HG03565 (cell line): ENCODE measurements around the gene ERBB3.
"Not testable (repeated sequence)": the region's sequence is repeated elsewhere in the genome, so short reads cannot be mapped to it uniquely, and the experiment has no call there.

Experiments used
- ATAC-seq: cut with Tn5 transposase; IDR thresholded peaks from one replicate; pipeline ENCODE4 v1.9.1; 2021; ENCODE audit warnings: mild to moderate bottlenecking, moderate library complexity; ENCODE audit not compliant: unreplicated experiment

Gene ERBB3

GRCh38 chr12:56110571-56110970, 30.6 kb downstream of the ERBB3 start:
- no peak for ATAC-seq

- ATAC-seq, result no peak
These were observed 34.1 kb downstream of the ERBB3 start for GRCh38 chr12:56114084-56114483.

GRCh38 chr12:56115329-56115728, 35.4 kb downstream of the ERBB3 start:
- ATAC-seq, result no peak

GRCh38 chr12:56116267-56117081, 36.5 kb downstream of the ERBB3 start, which contains the start of gene RPL41:
TSS of gene RPL41 (plus strand) at chr12:56116633.
- peak; percentile 37 for ATAC-seq

GRCh38 chr12:56117082-56117706, 37.2 kb downstream of the ERBB3 start:
- ATAC-seq, result not testable (repeated sequence)

- peak; percentile 78 for ATAC-seq
These were observed 38.1 kb downstream of the ERBB3 start, which contains the start of gene ZC3H10 for GRCh38 chr12:56117778-56118687. TSS of gene ZC3H10 (plus strand) at chr12:56118266. CDS start at chr12:56120563, 2,297 bp downstream.

GRCh38 chr12:56118688-56119357, 38.9 kb downstream of the ERBB3 start:
- no peak for ATAC-seq

- ATAC-seq, result no peak
These were observed 39.4 kb downstream of the ERBB3 start for GRCh38 chr12:56119361-56119796.

GRCh38 chr12:56120158-56120846, 40.3 kb downstream of the ERBB3 start:
- ATAC-seq, result no peak

GRCh38 chr12:56121204-56121870, 41.4 kb downstream of the ERBB3 start:
- ATAC-seq, result no peak

GRCh38 chr12:56122637-56123036, 42.7 kb downstream of the ERBB3 start:
- ATAC-seq, result no peak

- no peak for ATAC-seq
These were observed 44.2 kb downstream of the ERBB3 start for GRCh38 chr12:56124133-56124532.

- ATAC-seq, result no peak
These were observed 46.8 kb downstream of the ERBB3 start for GRCh38 chr12:56126732-56127239.

GRCh38 chr12:56127485-56127887, 47.5 kb downstream of the ERBB3 start:
- no peak for ATAC-seq

- ATAC-seq, result peak; percentile 82
These were observed 48.1 kb downstream of the ERBB3 start, which contains the start of gene ESYT1 for GRCh38 chr12:56127888-56128669. TSS of gene ESYT1 (plus strand) at chr12:56128267. CDS start at chr12:56128320, 53 bp downstream.

GRCh38 chr12:56128670-56129205, 48.8 kb downstream of the ERBB3 start:
- no peak for ATAC-seq

- ATAC-seq, result no peak
These were observed 49.4 kb downstream of the ERBB3 start for GRCh38 chr12:56129206-56129941.
